HG03108 (cell line): ENCODE data around the gene COX14.
"Not testable (repeated sequence)": the region's sequence is repeated elsewhere in the genome, so short reads cannot be mapped to it uniquely, and the experiment has no call there.

Experiments
- ATAC-seq: cut with Tn5 transposase; IDR thresholded peaks from one replicate; pipeline ENCODE4 v1.9.1; 2021; ENCODE audit warnings: moderate library complexity; ENCODE audit not compliant: unreplicated experiment

The COX14 gene

GRCh38 chr12:50151047-50151687 lies 39.1 kb downstream of the COX14 start:
- no peak for ATAC-seq

- ATAC-seq, result not testable (repeated sequence)
Observed at GRCh38 chr12:50154947-50155346, 42.9 kb downstream of the COX14 start.

- ATAC-seq, result no peak
Observed at GRCh38 chr12:50156641-50157040, 44.6 kb downstream of the COX14 start.

- ATAC-seq, result no peak
Observed at GRCh38 chr12:50157259-50157658, 45.2 kb downstream of the COX14 start.

- ATAC-seq, result no peak
Observed at GRCh38 chr12:50160643-50161042, 48.6 kb downstream of the COX14 start.

- no peak for ATAC-seq
Observed at GRCh38 chr12:50162230-50162629, 50.2 kb downstream of the COX14 start.

GRCh38 chr12:50164963-50165362 lies 52.9 kb downstream of the COX14 start:
- ATAC-seq, result no peak

- no peak for ATAC-seq
Observed at GRCh38 chr12:50166799-50167048, 54.7 kb downstream of the COX14 start.

- ATAC-seq, result peak; percentile 97
Observed at GRCh38 chr12:50167049-50167828, 55.2 kb downstream of the COX14 start, which contains the start of gene CERS5. TSS of gene CERS5 (minus strand) at chr12:50167369. CDS start at chr12:50167297, 72 bp downstream.
